Muscle layer of duodenum (tissue), 2 donors: Measurements from ENCODE around the gene ZSCAN23.

Experiments used
- H3K27ac ChIP-seq: one replicate; pipeline ENCODE4 v1.7.0; 2013; ENCODE audit warnings: mild to moderate bottlenecking, low read length
- H3K27me3 ChIP-seq: one replicate; pipeline ENCODE4 v1.7.0; 2013; ENCODE audit warnings: low read depth, mild to moderate bottlenecking, control low read depth, low read length
- H3K36me3 ChIP-seq, 2 donors: one replicate each; pipeline ENCODE4 v1.7.0; 2013; ENCODE audit warnings: low read length in 2 of 2, control low read depth in 1 of 2, mild to moderate bottlenecking in 1 of 2; ENCODE audit not compliant: insufficient read depth in 2 of 2, control insufficient read depth in 1 of 2
- H3K4me1 ChIP-seq, 2 donors: one replicate each; pipeline ENCODE4 v1.7.0; 2013; ENCODE audit warnings: low read length in 2 of 2, mild to moderate bottlenecking in 2 of 2, control low read depth in 1 of 2, moderate library complexity in 1 of 2; ENCODE audit not compliant: insufficient read depth in 2 of 2, control insufficient read depth in 1 of 2
- H3K4me3 ChIP-seq, 2 donors: one replicate each; pipeline ENCODE4 v1.7.0; 2013; ENCODE audit warnings: low read length in 2 of 2, low read depth in 1 of 2, mild to moderate bottlenecking in 1 of 2
- H3K9me3 ChIP-seq, 2 donors: one replicate each; pipeline ENCODE4 v1.7.0; 2013; ENCODE audit warnings: low read length in 2 of 2, control low read depth in 1 of 2, mild to moderate bottlenecking in 1 of 2; ENCODE audit not compliant: control insufficient read depth in 1 of 2
- donor health status: healthy.

Gene ZSCAN23

DNA sequence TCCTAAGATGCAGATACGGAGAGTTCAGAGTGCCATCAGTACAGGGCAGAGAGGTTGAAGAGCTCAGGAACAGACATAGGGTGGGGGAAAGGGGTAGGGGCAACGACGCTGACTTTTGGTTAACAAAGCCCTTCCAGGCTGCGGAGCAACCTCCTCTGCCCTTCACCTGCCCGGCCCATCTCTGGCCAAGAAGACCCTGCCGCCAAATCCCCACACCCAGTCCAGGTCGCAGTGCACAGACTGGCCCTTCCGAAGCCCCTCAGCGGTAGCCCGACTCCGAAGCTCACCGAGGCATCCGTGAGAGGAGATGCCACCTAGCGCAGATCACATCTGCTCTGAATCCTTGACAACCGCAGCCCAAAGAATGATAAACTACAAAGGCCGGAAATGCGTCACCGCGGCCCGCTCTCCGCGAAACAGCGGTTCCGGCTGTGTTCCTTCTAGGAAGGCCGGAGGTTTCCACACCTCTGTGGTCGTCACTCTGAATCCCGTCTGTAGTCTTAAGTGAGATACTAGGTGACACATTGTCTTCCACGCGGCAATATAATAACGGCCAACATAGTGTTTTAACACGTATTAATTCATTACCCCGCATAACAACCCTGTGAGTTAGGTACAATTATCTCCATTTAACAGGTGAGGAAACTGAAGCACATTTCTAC lies at the start of gene ZSCAN23:
Gene ZSCAN23, minus strand, starts transcription at position 380 of the 662 bp plus-strand sequence. CDS start 7,225 bp downstream, outside the sequence.
- Histone ChIP-seq H3K27me3 (peaks cover 13% of the 10 kb centered on the region), H3K4me1 (peaks cover 0 to 5% of the 10 kb centered on the region in 2 donors), H3K9me3 (no peaks in the 10 kb centered on the region), H3K36me3 (no peaks in the 10 kb centered on the region), H3K4me3 (peak within 1 kb of the TSS; percentile 82 to 84), H3K27ac (peak within 1 kb of the TSS; percentile 34)

DNA sequence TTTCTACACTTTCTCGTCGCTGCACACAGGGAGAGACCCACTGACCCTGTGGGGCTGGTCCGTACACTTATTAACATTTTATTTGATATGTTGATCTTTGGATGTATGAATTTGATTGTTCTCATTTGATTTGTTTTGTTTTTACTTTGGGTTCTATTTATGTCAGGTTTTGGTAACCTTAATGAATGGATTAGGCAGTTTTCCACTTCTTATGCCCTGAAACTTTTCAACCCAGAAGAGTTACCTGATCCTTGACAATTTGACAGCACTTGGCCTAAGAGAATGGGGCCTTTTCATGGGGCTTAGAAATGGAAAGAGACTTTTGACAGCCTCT lies 48.7 kb upstream of the ZSCAN23 start:
- Histone ChIP-seq H3K4me1 (peaks cover 0 to 3% of the 10 kb centered on the region in 2 donors), H3K9me3 (no peaks in the 10 kb centered on the region), H3K27me3 (peaks cover 11% of the 10 kb centered on the region), H3K4me3 (no peak overlapping the region), H3K36me3 (no peaks in the 10 kb centered on the region), H3K27ac (no peak overlapping the region)

DNA sequence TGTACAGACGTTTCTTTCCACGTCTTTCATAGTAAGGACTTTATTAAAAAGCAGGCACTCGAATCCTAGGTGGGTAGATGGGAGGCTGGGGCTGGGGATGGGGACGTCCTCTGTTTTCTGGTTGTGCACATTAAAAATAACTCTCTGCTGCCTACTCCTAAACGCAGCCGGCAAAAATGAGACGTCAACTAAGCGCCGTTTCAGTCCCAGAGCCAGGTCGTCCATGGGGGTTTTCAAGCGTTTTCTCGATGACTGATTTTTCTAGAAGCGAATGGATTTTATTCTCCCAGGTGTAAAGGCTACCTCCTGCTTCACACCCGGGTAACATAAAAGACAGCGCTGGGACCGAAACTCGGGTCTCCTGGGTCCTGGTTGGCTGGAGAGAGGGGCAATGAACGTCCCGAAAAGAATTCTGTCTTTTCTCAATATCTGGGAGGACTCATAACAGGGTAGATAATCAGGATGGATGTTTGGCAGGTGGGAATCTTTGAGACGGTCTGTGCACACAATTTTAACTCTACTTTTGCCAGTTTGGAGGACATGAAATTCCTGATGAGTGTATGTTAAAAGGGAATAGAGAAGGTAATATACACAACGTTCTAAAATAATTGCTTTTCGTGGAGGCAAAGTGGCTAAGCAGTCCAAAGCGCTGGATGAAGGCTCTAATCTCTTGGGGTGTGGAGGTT lies 47.1 kb upstream of the ZSCAN23 start:
- Histone ChIP-seq H3K4me3 (peak overlapping the region; percentile 31 to 53), H3K4me1 (peaks cover 0 to 3% of the 10 kb centered on the region in 2 donors)

DNA sequence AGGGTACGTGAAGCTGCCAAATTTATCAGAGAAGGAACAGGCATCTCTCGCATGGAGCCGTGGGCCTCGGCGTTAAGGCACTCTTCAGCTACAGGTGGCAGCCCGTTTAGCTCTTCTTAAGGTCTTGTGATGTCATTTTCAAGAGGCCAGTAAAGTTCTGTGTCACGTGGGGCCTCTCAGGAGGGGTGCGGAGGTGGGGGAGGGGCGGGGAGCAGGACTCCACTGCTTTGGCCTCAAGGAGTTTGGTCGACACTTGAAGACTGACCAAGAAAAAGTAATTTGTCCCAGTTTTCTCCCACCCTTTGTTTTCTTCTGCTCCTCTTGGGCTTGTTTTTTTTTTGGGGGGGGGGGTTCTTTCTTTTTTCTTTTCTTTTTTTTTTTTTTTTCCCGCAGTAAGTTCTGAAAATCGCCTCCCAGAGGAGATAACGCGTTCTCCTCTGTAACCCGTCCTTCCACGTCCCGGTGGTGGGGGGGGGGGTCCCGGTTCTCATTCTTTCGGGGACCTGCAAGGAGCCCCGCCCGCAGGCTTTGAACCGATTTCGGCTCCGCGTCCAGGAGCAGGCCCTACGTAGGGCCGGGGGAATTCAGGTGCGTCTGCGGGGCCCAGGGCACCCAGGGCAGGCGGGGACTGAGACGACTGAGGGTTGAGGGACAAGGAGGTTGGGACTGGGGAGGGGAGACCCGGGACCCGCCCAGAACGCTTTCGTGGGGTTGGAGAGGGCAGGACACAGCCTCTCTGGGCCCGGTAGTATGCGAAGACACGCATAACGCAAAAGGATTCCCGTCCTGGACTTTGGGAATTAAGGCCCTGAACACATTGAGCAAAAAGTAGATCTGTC lies 46.3 kb upstream of the ZSCAN23 start:
- H3K4me1 ChIP-seq, result peaks cover 0 to 3% of the 10 kb centered on the region in 2 donors
- H3K27me3 ChIP-seq, result peaks cover 9% of the 10 kb centered on the region
- peak overlapping the region; percentile 31 to 53 for H3K4me3 ChIP-seq
- H3K36me3 ChIP-seq, result no peaks in the 10 kb centered on the region
- H3K27ac ChIP-seq, result no peak overlapping the region
- no peaks in the 10 kb centered on the region for H3K9me3 ChIP-seq

More for the DNA sequence above, 47.1 kb upstream of the ZSCAN23 start:
- no peaks in the 10 kb centered on the region for H3K9me3 ChIP-seq
- H3K27ac ChIP-seq, result no peak overlapping the region
- H3K27me3 ChIP-seq, result peaks cover 11% of the 10 kb centered on the region
- H3K36me3 ChIP-seq, result no peaks in the 10 kb centered on the region

DNA sequence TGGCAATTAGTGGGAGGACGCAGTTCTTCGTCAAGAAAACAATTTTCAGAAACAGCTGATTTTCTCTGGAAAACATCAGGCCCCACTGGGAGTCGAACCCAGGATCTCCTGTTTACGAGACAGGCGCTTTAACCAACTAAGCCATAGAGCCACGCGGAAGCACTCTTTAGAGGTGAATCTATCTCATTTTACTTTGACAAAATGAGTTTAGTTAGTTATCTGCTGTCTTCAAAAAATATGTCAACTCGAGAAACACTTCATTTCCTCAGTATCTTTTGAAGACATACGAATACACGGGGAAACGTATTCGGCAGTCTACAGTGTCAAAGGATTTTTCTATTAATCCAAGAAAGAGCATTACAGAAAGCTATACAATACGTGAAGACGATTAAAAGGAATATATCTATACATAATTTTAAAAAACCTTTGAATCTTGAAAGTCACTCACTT lies 45.6 kb upstream of the ZSCAN23 start:
- peak overlapping the region in 1 of 2 donors; percentile 53 for H3K4me3 ChIP-seq
- H3K27ac ChIP-seq, result no peak overlapping the region
- no peaks in the 10 kb centered on the region for H3K36me3 ChIP-seq
- H3K4me1 ChIP-seq, result peaks cover 0 to 3% of the 10 kb centered on the region in 2 donors
- H3K9me3 ChIP-seq, result no peaks in the 10 kb centered on the region
- H3K27me3 ChIP-seq, result peaks cover 7% of the 10 kb centered on the region

DNA sequence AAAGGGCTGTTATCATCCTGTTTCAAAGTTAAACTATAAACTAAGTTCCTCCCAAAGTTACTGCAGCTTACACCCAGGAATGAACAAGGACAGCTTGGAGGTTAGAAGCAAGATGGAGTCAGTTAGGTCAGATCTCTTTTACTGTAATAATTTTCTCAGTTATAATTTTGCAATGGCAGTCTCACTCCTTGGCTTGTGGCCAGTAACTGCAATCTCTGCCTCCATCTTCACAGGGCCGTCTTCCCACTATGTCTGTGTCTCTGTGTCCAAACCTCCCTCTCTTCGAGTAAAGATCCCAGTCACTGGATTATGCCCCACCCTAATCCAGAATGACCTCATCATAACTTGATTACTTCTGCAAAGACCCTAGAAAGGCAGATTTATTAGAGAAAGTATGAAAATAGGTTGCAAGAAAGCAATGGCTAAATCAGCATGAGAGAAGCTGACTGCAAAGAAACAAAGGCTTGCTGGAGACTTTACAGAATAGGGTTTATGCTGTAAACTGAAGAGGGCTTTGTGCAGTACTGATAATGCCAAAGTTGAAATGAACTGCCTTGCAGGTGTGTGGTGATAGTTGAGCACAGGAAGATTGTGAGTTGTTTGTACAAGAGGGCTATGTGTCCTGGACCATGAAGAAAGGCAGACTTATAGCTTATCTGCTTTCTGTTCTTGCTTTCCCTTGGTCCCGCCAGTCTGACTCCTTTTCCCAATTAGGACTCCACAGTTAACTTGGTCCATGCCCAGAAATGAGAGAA lies 43.9 kb upstream of the ZSCAN23 start:
- H3K27ac ChIP-seq, result no peak overlapping the region
- H3K36me3 ChIP-seq, result no peaks in the 10 kb centered on the region
- no peak overlapping the region for H3K4me3 ChIP-seq
- H3K27me3 ChIP-seq, result peaks cover 7% of the 10 kb centered on the region
- H3K9me3 ChIP-seq, result no peaks in the 10 kb centered on the region
- H3K4me1 ChIP-seq, result peaks cover 0 to 3% of the 10 kb centered on the region in 2 donors

DNA sequence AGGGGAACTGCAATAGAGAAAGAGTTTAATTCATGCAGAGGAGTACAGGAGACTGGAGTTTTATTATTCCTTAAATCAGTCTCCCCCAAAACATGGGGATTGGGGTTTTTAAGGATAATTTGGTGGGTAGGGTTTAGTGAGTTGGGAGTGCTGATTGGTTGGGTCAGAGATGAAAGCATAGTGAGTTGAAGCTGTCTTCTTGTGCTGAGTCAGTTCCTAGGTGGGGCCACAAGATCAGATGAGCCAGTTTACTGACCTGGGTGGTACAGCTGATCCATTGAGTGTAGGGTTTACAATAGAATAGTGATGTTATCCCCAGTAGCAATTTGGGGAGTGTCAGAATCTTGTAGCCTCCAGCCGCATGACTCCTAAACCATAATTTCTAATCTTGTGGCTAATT lies 43.2 kb upstream of the ZSCAN23 start:
- H3K4me1 ChIP-seq, result peaks cover 0 to 3% of the 10 kb centered on the region in 2 donors
- H3K9me3 ChIP-seq, result no peaks in the 10 kb centered on the region
- H3K36me3 ChIP-seq, result no peaks in the 10 kb centered on the region
- no peak overlapping the region for H3K27ac ChIP-seq
- peaks cover 7% of the 10 kb centered on the region for H3K27me3 ChIP-seq
- H3K4me3 ChIP-seq, result no peak overlapping the region

DNA sequence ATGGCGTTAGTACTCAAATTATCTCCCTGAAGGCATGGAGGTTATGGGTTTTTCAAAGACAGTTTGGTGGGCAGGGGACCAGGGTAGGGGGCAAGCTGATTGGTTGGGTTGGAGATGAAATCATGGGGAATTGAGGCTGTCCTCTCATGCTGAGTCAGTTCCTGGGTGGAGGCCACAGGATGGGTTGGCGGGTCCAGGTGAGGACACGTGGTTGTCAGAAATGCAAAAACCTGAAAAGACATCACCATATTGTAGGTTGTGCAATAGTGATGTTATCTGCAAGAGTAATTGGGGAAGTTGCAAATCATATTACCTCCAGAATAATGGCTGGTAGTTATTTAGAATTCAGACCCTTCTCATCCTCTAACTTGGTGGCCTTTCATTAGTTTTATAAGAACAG lies 42.2 kb upstream of the ZSCAN23 start:
- no peaks in the 10 kb centered on the region for H3K36me3 ChIP-seq
- no peak overlapping the region for H3K4me3 ChIP-seq
- H3K9me3 ChIP-seq, result no peaks in the 10 kb centered on the region
- H3K27me3 ChIP-seq, result peaks cover 5% of the 10 kb centered on the region
- H3K27ac ChIP-seq, result no peak overlapping the region
- H3K4me1 ChIP-seq, result peaks cover 0 to 3% of the 10 kb centered on the region in 2 donors

DNA sequence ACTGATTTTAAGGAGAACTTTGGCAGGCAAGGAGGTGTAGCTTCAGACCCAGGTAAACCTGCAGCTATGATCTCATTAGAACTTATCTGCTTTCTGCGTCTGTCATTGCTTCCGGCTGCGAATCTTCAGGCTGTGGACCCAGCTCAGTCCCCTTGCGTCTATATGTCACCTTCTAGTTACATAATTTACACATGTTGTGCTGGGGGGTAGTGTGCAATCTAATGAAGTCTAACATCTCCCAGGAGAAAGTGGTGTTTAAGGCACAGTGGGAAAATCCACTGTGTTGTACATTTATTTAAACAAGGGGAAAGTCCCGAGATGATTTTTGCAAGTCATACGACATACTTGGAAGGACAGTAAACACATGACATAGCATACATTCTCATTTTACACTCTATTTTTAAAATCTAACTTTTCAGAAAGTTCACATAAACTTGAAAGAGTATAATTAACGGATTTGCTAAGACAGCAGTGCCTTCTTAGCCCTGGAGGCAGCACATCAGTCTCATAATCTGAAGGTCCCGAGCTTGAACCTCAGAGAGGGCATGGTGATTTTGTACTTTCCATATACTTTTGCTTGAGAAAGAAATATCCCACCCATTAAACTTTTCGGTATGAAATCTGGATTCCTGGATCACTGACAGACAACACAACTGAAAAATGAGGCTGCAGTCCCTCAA lies 37.1 kb upstream of the ZSCAN23 start:
- Histone ChIP-seq H3K9me3 (no peaks in the 10 kb centered on the region), H3K36me3 (no peaks in the 10 kb centered on the region), H3K4me3 (no peak overlapping the region), H3K27me3 (peaks cover 8% of the 10 kb centered on the region), H3K4me1 (no peaks in the 10 kb centered on the region), H3K27ac (no peak overlapping the region)

DNA sequence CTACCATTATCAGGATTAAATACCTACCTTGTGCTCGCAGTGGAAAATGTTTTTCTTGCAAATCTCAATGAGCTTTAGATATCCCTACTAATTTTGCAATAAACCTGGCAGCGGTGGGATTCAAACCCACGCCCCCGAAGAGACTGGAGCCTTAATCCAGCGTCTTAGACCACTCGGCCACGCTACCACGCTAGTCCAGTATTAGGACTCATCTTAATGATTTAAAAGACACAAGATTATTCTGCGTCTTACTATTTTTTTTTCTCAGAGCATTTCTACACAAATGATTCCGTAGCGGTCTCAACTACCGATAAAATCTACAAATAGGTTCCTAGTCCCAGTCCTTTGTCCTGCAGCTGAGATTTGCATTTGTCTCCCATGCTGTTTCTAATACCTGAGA lies 35.2 kb upstream of the ZSCAN23 start:
- Histone ChIP-seq H3K27ac (no peak overlapping the region), H3K4me1 (no peaks in the 10 kb centered on the region), H3K36me3 (no peaks in the 10 kb centered on the region), H3K4me3 (no peak overlapping the region), H3K9me3 (no peaks in the 10 kb centered on the region), H3K27me3 (peaks cover 8% of the 10 kb centered on the region)
